Right kidney (tissue), 1 donor: Measurements from ENCODE around the gene UBR1.

Experiments
- DNase-seq: peaks from one replicate; pipeline ENCODE4 v3.0.0-alpha.2; 2016

The UBR1 gene

GRCh38 chr15:43107751-43108150 lies 1.9 kb upstream of the UBR1 start:
- DNase-seq, result no peak

- no peak for DNase-seq
Observed at GRCh38 chr15:43106486-43106829, 620 bp upstream of the UBR1 start.

GRCh38 chr15:43105077-43105736 lies 631 bp downstream of the UBR1 start:
- DNase-seq, result no peak

- no peak for DNase-seq
Observed at GRCh38 chr15:43104426-43104825, 1.4 kb downstream of the UBR1 start.

GRCh38 chr15:43103907-43104306 lies 1.9 kb downstream of the UBR1 start:
- no peak for DNase-seq

- DNase-seq, result no peak
Observed at GRCh38 chr15:43102187-43102586, 3.7 kb downstream of the UBR1 start.

GRCh38 chr15:43100971-43101370 lies 4.9 kb downstream of the UBR1 start:
- DNase-seq, result no peak

- no peak for DNase-seq
Observed at GRCh38 chr15:43099105-43099845, 6.6 kb downstream of the UBR1 start.

- DNase-seq, result no peak
Observed at GRCh38 chr15:43096411-43096810, 9.4 kb downstream of the UBR1 start.

- DNase-seq, result no peak
Observed at GRCh38 chr15:43095708-43096347, 10.0 kb downstream of the UBR1 start.

- DNase-seq, result no peak
Observed at GRCh38 chr15:43095243-43095642, 10.6 kb downstream of the UBR1 start.

- no peak for DNase-seq
Observed at GRCh38 chr15:43094416-43095030, 11.3 kb downstream of the UBR1 start.

GRCh38 chr15:43093026-43093425 lies 12.8 kb downstream of the UBR1 start:
- DNase-seq, result no peak

GRCh38 chr15:43091859-43092258 lies 14.0 kb downstream of the UBR1 start:
- DNase-seq, result no peak

- no peak for DNase-seq
Observed at GRCh38 chr15:43086551-43086950, 19.3 kb downstream of the UBR1 start.

GRCh38 chr15:43085921-43086320 lies 19.9 kb downstream of the UBR1 start:
- DNase-seq, result no peak

- DNase-seq, result no peak
Observed at GRCh38 chr15:43082509-43082908, 23.3 kb downstream of the UBR1 start.

- DNase-seq, result no peak
Observed at GRCh38 chr15:43081283-43081682, 24.6 kb downstream of the UBR1 start.

GRCh38 chr15:43071451-43071850 lies 34.4 kb downstream of the UBR1 start:
- no peak for DNase-seq

- no peak for DNase-seq
Observed at GRCh38 chr15:43070893-43071292, 34.9 kb downstream of the UBR1 start.

GRCh38 chr15:43070249-43070648 lies 35.6 kb downstream of the UBR1 start:
- no peak for DNase-seq

- DNase-seq, result no peak
Observed at GRCh38 chr15:43067717-43068461, 37.9 kb downstream of the UBR1 start.

GRCh38 chr15:43056696-43057095 lies 49.1 kb downstream of the UBR1 start:
- no peak for DNase-seq
